ENCODE measurements around the gene DYRK4.

Gene DYRK4

GRCh38 chr12:4564818-4565217 lies 2.8 kb downstream of the DYRK4 start:
- DNase-seq, result no peak

DNA sequence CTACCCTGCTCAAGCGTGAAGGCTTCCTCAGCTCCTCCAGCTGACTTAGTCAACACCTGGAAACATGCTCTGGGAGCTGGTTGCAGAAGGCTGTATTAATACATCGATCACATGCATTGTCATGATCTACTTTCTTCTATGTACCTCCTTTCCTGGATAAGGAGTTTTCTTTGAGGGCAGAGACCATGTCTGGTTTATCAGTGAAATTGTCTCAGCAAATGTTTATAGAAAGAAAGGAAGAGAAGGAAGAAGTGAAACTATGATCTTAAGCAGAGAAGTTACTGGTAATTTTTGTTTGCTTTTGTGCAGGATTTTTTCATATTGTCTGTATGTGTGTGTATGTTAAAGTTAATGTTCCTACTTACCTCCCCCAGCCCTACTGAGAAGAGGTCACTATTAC lies 4.5 kb downstream of the DYRK4 start:
- DNase-seq, result no peak

DNA sequence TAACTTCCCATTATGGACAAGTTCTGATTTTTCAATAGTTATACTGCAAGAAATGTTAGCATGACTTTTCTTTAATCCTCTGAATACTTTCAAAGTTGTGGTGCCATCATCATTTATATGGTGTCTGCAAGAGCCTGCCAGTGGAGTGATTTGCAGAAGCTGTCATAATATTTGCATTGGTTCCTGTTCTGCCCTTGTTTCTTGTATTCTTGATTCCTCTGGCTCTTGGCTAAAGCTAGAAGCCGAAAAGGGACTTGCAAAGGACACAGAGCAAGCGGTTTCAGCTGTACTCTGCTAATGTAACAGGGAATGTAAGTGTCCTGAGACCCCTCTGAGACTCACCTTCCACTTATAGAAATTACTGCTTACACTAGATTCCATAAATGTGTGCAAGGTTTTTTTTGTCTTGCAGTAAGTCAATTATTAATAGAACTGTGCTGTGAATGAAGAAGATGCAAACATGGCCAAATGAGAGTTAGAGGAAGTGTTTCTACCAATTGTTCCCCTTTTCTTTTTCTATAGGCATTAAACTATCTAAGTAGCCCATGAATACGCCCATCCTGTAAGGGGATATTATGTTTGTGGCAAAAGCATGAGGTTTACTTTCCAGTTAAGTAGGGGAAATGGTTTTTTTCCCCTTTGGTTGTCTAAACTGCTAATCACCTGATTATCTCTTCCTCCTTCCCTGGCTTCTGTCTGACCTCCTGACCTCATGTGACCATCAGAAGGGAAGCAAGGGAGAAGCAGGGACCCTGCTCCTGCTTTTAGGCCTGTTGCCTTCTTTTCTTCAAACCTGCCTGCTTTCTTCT lies 5.3 kb downstream of the DYRK4 start:
- no peak for DNase-seq

GRCh38 chr12:4569261-4569660 lies 7.3 kb downstream of the DYRK4 start:
- DNase-seq, result no peak

DNA sequence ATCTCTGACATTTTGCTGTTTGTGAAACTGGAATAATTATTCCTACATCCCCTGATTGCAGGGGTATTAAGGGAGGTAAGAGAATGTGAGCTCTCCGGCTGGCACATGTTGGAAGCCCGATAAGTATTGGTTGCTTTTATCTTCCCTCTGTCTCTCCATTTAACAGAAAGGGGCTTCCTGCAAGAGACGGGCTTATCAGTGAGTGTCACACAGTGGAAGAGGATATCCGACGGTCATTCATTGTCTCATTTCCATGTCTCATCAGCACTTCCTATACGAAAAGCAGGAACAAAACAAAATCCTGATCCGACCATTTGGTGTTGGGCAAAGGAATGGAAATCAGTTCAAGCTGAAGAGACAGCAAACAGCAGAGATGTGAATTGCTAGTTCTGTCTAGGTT lies 10.7 kb downstream of the DYRK4 start:
- DNase-seq, result no peak

DNA sequence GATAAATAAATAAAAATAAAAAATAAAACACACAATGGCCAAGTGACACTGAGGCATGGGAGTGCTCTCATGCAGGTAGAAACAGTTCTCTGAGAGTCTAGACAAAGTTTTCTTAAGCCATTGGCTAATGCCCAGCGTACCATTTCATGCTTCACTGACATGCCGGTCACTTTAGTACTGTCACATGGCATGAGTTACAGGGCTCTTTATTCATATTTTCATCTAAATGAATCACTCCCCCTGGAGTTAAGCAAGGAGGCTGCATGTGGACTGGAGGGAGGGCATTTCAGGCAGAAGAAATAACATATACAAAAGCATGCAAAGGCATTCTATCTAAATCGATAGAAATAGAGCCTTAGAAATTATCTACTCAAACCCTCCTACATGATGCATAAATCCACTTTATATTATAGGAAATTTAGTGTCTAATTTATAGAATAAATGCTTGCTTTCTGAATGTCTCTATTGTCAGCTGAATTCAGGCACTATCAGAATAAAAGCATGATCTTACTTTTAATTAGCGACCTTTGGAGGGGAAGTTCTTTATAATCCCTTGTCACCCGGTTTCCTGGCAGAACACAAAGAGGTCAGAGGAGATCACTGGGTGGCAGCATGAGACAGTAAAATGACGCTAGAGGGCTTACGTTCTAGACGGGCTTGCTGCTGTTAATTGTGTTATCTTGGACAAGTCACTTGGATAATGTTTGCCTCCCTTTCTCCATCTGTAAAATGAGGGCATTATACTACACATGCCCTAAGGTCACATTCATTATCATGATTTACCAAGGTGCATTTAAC lies 17.5 kb downstream of the DYRK4 start:
- DNase-seq, result peak; percentile 6

- no peak for DNase-seq
Measured at GRCh38 chr12:4580281-4580688, 18.3 kb downstream of the DYRK4 start.

GRCh38 chr12:4584281-4584680 lies 22.3 kb downstream of the DYRK4 start:
- no peak for DNase-seq

DNA sequence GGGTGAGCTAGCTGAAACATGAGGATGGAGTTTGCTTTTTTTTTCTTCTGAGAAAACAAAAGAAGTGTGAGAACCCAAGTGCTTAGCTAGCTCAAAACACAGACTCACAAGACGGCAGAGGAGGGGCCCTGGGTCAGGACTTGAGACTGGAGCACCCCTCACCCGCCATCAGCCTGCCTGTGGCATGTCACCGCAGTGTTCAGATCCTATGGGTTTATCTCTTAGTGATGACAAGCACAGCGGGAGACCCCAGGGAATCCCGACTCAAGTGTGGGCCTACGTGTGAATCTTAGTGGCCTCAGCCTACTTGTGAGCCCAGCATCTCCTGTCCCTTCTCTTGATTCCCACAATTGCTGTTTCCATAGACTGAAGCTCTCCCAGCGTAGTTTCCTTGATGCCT lies 22.9 kb downstream of the DYRK4 start:
- DNase-seq, result no peak

DNA sequence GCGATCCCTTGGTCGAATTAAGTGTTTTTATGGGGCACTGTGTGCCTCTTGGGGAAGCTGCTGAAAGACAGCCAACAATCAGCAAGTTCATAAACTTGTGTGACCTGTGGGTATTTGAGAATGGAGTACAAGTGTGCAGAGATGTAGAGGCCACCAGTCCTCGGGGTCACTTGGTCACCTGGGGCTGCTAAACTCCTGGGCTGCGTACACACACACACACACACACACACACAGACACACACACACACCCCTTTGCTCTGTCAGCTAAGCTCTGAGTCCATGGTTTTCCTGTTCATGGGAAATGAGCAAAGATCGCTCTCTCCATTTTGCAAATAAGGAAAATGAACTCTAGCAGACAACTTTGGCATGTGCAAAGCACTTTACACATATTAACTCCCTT lies 24.5 kb downstream of the DYRK4 start:
- DNase-seq, result no peak

- DNase-seq, result no peak
Measured at GRCh38 chr12:4587108-4587507, 25.1 kb downstream of the DYRK4 start.

DNA sequence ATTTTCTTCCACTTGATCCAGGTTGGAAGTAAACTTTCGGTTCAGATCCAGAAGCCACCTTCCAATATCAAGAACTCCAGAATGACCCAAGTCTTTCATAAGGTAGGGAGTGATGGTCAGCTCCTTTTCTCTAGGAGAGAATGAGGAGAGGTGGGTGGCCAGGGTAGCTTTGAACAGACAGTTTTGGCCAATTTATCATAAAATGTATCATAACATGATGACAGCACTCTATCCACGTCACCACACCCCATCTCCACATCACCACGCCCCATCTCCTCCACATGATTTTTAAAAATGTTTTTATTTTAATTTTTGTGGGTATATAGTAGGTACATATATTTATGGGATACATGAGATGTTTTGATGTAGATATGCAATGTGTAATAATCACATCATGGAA lies 26.9 kb downstream of the DYRK4 start:
- no peak for DNase-seq

GRCh38 chr12:4589941-4590340 lies 27.9 kb downstream of the DYRK4 start:
- no peak for DNase-seq

DNA sequence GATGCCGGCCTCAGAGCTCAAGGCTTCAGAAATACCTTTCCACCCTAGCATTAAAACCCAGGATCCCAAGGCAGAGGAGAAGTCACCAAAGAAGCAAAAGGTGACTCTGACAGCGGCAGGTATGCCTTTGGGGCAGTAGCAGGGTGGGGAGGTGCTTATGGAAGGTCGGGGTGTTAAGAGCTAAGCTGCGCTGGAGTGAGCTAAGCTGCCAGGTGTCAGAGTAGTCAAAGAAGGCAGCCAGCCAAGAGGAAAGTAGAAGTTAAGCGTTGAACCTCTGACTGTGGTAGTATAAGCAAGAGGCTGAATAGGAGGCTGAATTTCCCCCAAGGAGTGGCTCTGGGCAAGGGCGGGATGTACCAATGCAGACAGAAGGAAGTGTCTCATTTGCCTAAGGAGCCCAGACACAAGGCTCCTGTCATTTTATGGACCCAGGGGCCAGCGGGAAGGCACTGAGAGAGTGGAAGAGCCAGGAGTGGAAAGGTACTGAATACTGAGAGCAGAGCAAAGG lies 29.2 kb downstream of the DYRK4 start:
- DNase-seq, result no peak

- no peak for DNase-seq
Measured at GRCh38 chr12:4595881-4596280, 33.9 kb downstream of the DYRK4 start.

- DNase-seq, result no peak
Measured at GRCh38 chr12:4603421-4603820, 41.4 kb downstream of the DYRK4 start.

DNA sequence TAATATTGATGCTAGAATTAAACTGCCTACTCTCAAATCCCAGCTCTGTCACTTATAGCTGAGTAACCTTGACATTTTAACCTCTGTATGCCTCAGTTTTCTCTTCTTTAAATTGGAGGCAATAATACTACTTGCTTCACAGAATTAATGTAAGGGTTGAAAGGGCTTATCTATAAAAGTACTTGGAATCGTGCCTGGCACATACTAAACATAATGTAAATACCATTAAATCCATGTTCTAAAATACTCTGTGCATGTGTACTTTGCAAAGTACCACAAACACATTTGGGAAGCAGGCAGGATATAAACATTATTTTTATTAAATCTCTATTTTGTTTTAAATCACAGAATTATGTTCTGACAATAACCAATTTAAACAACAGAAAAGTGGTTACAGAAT lies 41.9 kb downstream of the DYRK4 start:
- no peak for DNase-seq

- DNase-seq, result peak; percentile 76
Measured at GRCh38 chr12:4604684-4605193, 42.7 kb downstream of the DYRK4 start.

- DNase-seq, result no peak
Measured at GRCh38 chr12:4607056-4607455, 45.0 kb downstream of the DYRK4 start.

- no peak for DNase-seq
Measured at GRCh38 chr12:4609071-4609470, 47.1 kb downstream of the DYRK4 start.

- DNase-seq, result no peak
Measured at GRCh38 chr12:4610481-4610880, 48.5 kb downstream of the DYRK4 start.

DNA sequence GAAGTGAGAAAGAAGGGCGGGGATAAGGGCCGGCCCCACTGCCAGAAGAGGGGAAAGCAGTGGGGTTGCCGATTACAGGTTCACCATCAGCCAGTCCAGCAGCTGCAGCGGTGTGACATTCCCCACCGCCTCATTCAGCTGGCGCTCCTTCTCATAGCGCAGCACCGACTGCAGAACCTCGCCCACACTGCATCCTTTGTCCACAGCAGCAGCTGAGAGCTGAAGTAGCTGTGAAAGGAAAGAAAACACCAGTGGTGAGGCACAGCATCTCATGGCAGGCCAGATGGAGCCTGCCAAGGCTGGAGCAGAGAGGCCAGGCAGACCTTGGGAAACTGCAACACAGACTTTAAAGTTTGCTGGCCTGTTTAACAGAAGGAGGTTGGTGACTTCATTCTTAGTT lies 53.7 kb downstream of the DYRK4 start:
- no peak for DNase-seq

DNA sequence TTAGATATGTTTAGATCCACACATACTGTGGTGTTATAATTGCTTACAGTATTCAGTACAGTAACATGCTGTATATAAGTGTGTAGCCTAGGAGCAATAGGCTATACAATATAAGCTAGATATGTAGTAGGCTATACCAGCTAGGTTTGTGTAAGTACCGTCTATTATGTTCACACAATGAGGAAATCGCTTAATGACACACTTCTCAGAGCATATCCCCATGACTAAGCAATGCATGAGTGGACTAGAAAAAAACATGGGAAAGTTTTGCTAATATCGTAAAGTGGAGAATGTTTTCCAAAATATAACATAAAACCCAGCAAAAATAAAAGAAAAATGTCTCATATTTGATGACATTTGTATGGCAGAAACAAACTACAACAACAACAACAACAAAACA lies 59.5 kb downstream of the DYRK4 start:
- no peak for DNase-seq

DNA sequence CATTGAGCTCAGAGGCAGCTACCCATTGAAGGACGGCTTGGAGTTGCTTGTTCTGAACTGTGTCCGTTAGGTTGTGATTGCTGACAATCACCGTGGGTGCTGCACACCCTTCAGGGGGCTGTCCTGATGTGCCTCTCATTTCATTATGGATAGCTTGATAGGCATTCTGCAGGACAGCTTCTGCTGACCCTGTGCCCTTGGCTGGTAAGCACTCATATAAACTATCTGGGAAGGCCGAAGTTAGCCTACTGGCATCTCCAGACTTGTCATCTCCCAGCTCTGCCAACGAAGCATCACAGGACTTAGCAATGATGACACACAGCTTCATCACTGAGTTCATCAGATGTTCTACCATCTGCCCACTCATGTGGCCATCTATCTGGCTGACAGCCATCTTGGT lies 64.5 kb downstream of the DYRK4 start:
- DNase-seq, result no peak
